ENCODE measurements around the gene MORN1.
"Not testable (repeated sequence)": the region's sequence is repeated elsewhere in the genome, so short reads cannot be mapped to it uniquely, and the experiment has no call there.

Gene MORN1

GRCh38 chr1:2391041-2391930, at the start of gene MORN1, which contains the start of gene RER1:
Gene MORN1, minus strand, starts transcription at chr1:2391554. Its CDS starts 21 bp downstream, at chr1:2391533.
Gene RER1, plus strand, starts transcription at chr1:2391841. Its CDS starts 3,950 bp downstream, at chr1:2395791.
- DNase-seq: peak; percentile 70

- DNase-seq: not testable (repeated sequence)
Observed at GRCh38 chr1:2440346-2440745, 49.0 kb upstream of the MORN1 start.

DNA sequence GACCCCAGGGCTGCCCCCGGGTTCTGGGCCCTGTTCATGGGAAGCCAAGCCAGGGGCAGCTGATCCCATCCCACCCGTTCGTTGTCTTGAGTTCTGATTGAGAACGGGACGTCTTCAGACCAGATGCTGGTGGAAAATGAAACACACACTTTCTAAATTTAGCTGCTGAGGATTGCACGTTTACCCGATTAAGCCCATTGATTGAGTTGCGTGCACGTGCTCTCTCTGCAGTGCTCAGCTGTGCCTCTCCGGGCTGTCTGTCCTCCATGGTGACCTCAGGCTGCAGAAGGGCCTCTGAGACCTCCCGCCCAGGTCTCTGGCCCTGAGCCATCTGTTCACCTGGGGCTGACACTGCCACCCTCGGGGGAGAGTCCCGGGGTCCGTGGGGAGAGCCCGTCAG, 48.0 kb upstream of the MORN1 start:
- no peak for DNase-seq

DNA sequence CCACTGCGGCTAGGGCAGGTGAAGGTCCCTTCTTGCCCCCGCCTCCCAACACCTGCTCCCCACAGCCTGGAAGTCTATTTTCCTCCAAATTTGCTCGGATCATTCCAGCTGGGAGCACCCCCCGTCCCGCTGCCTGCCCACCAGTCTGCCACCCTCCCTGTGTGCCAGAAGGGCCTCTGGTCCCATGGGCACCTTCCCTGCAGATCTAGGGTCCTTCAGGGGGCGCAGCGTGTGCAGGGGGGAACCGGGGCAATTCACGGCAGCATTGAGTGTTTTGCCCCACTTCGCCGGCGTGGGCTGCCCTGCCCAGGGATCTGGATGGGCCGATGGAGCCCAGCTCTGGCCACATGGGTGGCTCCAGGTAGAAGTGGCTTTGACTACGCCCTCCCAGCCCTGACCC, 47.3 kb upstream of the MORN1 start:
- DNase-seq: no peak

- DNase-seq: no peak
Observed at GRCh38 chr1:2438038-2438437, 46.7 kb upstream of the MORN1 start.

GRCh38 chr1:2437617-2438016, 46.3 kb upstream of the MORN1 start:
- no peak for DNase-seq

DNA sequence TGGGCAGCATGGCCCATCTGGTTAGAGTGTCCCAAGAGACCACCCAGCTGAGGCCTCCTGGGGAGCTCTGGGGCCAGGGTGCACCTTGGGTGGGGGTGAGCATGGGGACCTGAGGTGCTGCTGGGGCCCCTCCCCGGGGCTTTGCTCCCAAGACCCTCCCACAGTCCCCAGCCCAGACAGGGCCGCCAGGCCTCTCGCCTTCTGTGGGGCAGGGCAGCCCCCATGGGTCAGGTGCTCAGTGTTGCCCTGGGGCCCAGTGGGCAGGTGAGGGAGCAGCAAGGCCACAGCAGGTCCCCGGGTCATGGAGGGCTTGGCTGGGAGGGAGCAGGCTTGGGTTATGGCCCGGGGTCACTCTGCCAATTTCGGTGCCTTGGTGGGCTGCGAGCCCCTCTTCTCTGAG, 45.5 kb upstream of the MORN1 start:
- no peak for DNase-seq

DNA sequence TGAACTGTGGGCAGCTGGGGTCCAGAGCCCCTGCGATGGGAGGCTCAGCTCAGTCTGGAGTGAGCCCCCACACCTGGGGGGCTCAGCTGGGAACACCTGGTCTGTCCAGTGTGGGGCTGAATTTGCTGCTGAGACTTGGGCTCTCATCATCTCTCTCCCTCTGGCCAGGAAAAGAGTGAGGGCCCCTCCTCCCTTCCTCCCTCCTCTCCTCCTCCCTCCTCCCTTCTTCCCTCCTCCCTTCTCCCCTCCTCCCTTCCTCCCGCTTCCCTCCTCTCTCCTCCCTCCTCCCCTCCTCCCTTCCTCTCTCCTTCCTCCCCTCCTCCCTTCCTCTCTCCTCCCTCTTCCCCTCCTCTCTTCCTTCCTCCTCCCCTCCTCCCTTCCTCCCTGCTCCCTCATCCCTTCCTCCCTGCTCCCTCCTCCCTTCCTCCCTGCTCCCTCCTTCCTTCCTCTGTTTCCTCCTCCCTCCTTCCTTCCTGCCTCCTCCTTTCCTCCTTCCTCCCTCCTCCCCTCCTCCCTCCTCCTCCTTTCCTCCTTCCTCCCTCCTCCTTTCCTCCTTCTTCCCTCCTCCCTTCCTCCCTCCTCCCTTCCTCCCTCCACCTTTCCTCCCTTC, 44.5 kb upstream of the MORN1 start:
- no peak for DNase-seq

GRCh38 chr1:2435091-2435490, 43.7 kb upstream of the MORN1 start:
- DNase-seq: no peak

DNA sequence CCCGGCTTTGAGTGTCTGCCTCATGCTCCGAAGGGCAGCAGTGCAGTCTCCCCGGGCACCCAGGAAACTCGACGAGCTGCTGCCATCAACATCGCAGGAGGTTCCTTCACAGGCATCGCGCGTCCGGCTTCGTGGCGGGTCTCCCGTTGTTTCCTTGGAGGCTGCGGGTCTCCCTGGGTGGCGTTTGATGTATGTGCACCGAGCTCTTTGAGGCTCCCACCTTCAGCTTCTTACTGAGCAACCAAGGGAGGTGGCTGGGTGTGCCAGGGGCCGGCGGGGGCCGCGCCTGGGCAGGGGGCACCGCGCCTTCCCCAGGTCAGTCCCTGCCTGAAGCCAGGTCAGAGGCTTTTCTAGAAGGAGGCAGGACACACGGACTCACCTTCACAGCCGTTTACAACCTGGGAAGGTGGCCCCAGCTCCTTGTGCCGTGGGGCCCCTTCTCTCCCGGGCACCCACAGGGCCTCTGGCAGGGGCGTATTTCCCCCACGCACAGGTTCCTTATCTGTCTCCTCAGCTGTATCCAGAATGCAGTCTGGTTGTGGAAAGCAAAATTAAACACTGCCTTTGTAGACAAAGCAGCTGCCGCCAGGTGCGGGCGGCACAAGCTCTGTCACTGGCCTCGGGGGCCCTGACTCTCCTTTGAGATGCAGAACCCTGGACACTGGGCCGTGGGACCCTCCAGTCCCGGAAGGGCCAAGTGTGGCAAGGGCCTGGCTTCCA, 42.7 kb upstream of the MORN1 start:
- DNase-seq: no peak

- no peak for DNase-seq
Observed at GRCh38 chr1:2433196-2433595, 41.8 kb upstream of the MORN1 start.

GRCh38 chr1:2432441-2432844, 41.1 kb upstream of the MORN1 start:
- DNase-seq: no peak

- DNase-seq: no peak
Observed at GRCh38 chr1:2431518-2431917, 40.2 kb upstream of the MORN1 start.

- DNase-seq: no peak
Observed at GRCh38 chr1:2431103-2431502, 39.7 kb upstream of the MORN1 start.

GRCh38 chr1:2430592-2430973, 39.2 kb upstream of the MORN1 start:
- no peak for DNase-seq

DNA sequence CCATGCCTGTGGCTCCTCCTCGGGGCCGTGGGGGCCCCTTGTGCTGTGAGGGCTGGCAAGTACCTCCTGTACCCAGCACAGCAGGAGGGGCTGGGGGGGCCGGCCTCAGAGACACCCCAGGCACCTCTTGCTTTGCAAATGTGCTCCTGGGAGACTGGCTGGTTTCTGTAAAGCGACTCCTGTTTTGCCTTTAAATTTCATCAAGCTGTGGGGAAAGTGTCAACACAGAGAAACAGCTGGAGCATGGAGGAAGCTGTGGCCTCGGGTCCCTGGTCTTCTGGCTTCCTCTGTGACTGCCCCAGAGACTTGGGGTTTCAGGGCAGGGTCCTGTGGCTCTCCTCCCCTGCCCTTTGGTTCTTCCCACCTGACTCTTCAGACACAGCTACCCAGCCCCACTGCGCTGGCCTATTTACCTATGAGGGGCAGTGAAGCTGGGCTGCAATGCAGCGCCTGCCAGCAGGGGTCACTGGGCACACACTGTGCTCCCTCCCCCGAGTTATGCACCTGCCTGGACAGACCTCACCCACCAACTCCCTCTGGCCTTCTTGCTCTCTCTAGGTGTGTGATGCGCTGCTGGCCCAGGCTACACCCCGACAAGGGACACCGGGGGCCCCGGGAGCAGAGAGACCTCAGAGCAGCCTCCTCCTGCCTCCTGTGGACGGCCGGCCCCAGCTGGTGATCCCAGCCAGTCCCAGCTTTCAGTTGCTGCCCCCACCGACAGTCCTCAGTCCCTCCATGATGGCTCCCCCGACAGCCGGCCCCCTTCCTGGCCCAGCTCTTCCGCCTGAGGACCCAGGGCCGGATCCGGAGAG, 38.6 kb upstream of the MORN1 start:
- no peak for DNase-seq

DNA sequence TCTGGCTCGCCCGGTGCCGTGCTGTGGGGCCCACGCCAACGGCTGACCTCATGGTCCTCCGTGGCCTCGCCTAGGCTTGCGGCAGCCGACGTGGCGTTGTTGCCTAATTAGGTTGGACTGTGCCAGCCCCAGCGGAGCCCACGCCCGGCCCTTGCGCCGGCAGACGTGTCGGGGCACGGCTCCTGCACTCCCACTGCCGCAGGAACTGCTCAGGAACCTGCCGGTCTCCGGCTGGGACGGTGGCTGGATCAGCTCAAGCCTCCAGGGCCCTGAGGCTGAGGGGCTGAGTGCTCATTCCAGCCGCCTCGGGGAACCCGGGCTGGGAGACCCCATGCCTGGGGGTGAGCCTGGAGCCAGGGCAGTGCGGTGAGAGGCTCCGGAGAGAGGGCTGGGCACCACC, 37.1 kb upstream of the MORN1 start:
- DNase-seq: no peak

DNA sequence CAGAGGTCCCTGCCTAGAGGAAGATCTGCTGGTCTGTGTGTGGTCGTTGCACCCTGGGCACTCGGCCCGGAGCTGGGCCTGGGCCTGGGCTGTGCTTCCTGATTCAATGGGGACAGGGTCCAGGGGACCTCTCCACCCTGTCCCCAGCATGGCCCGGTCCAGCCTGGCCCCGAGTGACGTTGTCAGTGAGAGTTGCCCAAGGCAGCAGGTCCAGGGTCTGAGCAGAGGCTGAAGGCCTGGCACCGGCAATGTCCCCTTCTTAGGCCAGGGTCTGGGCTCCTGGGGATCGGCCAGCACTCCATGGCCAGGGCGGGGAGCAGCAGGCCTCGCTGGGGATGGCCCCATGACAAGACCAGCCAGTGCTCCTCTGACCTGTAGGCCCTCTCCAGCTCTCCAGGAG, 36.6 kb upstream of the MORN1 start:
- no peak for DNase-seq

- DNase-seq: no peak
Observed at GRCh38 chr1:2427051-2427450, 35.7 kb upstream of the MORN1 start.

- DNase-seq: no peak
Observed at GRCh38 chr1:2426540-2426939, 35.2 kb upstream of the MORN1 start.

DNA sequence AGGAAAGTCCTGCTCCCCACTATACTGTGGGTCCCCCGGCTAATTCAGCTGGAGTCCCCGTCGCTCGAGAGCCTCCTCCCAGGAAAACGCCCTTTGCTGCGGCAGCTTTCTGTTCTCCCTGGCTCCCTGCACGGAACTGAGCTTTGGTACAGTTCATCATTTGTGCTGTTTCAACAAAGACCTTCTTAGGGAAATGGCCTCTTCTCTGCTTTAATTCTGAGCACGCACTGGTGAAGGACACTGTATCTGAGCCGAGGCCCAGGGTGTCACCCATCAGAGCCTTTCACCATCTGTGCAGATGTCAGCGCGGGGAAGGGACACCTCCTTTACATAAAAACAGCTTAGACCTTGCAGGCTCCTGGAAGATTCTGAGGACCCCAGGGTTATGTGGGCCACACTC, 34.5 kb upstream of the MORN1 start:
- DNase-seq: no peak

DNA sequence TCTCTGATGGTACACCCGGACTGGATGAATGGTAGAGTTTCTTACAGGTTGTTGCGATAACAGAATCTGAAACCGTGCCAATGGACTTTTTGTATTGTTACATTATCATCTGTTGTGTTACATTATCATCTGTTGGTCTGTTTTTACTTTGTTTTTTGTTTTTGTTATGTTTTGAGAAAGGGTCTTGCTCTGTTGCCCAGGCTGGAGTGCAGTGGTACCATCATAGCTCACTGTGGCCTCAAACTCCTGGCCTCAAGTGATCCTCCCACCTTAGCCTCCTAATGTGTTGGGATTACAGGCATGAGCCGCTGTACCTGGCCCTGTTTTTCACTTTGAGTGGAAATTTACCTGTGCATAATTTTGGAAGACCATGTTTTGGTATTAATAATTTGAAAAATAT, 31.2 kb upstream of the MORN1 start:
- no peak for DNase-seq

- no peak for DNase-seq
Observed at GRCh38 chr1:2419416-2419815, 28.1 kb upstream of the MORN1 start.

Measured in NCI-H1417 treated with DMSO at 0.1 percent for 48 hours (cell line).